Right lobe of liver (tissue), 4 donors: ENCODE measurements around the gene DERA.

Experiments used
- POLR2A ChIP-seq: fragments of 450-650 bp; IDR thresholded peaks from one replicate; pipeline ENCODE4 v1.6.1; 2017; ENCODE audit warnings: antibody characterized with exemption, mild to moderate bottlenecking
- TF ChIP-seq, protein P1 (sequence below), 4 donors: fragments of 200-600 bp in 3 of 4; fragments of 450-650 bp in 1 of 4; IDR thresholded peaks; one replicate each; pipeline versions ENCODE4 v1.5.1 to v1.8.0; 2016 to 2022; ENCODE audit warnings: antibody characterized with exemption in 4 of 4, mild to moderate bottlenecking in 2 of 4
- donor health status: DM: no; HTN: no; CAD: no.
- donor health status: DM: no; HTN: no; CAD: no.
- donor health status: DM: no; HTN: yes; CAD: no.

DNA sequence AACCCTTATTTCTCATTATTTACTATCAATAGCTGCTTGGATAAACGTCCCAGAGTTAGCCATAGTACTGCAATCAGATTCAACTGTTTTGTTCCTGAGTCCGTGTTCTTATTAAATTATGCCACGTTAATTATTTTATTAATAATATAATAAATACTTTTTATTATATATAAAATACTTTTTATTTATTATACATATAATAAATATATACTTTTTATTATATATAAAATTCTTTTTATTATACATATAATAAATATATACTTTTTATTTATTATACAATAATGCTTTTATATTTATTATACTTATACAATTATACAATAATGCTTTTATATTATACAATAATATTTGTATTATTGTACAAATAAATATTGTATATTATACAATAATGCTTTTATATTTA, 17.9 kb upstream of the DERA start:
- TF ChIP-seq, protein P1, sequence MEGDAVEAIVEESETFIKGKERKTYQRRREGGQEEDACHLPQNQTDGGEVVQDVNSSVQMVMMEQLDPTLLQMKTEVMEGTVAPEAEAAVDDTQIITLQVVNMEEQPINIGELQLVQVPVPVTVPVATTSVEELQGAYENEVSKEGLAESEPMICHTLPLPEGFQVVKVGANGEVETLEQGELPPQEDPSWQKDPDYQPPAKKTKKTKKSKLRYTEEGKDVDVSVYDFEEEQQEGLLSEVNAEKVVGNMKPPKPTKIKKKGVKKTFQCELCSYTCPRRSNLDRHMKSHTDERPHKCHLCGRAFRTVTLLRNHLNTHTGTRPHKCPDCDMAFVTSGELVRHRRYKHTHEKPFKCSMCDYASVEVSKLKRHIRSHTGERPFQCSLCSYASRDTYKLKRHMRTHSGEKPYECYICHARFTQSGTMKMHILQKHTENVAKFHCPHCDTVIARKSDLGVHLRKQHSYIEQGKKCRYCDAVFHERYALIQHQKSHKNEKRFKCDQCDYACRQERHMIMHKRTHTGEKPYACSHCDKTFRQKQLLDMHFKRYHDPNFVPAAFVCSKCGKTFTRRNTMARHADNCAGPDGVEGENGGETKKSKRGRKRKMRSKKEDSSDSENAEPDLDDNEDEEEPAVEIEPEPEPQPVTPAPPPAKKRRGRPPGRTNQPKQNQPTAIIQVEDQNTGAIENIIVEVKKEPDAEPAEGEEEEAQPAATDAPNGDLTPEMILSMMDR (IDR thresholded peaks at IDR 0.05), result no peak
- no peak for TF ChIP-seq POLR2A
